HepG2 (cell line): ENCODE results near the gene NREP. TPM values are rescaled to one million over a fixed set of nuclear protein-coding genes. Genes with fewer than 3 reads are reported as not detected.

Source experiments
- CEBPB ChIP-seq: IDR thresholded peaks from 2 replicates; pipeline ENCODE4 v1.6.1; 2011; ENCODE audit warnings: low read depth, low read length, improper control_type of control experiment, borderline replicate concordance
- ELF3 ChIP-seq: IDR thresholded peaks from 2 replicates; pipeline ENCODE4 v1.6.1; 2016; ENCODE audit warnings: missing genetic modification reagents, missing compliant biosample characterization
- HHEX ChIP-seq: IDR thresholded peaks from 2 replicates; pipeline ENCODE4 v1.6.1; 2016; ENCODE audit warnings: control low read depth
- HOXA7 ChIP-seq: sonication (generic); formaldehyde crosslinking; IDR thresholded peaks from 2 replicates; pipeline ENCODE4 v1.8.1; 2022; ENCODE audit warnings: mild to moderate bottlenecking, missing genetic modification reagents, moderate library complexity
- KLF11 ChIP-seq: IDR thresholded peaks from 2 replicates; pipeline ENCODE4 v1.6.1; 2016; ENCODE audit warnings: missing compliant biosample characterization
- MED13 ChIP-seq: sonication (generic); formaldehyde crosslinking; IDR thresholded peaks from 2 replicates; pipeline ENCODE4 v1.5.0; 2020; ENCODE audit warnings: missing genetic modification reagents
- MED8 ChIP-seq: sonication (generic); formaldehyde crosslinking; IDR thresholded peaks from 2 replicates; pipeline ENCODE4 v1.8.1; 2023; ENCODE audit warnings: mild to moderate bottlenecking, missing genetic modification reagents; ENCODE audit not compliant: insufficient replicate concordance
- NFE2 ChIP-seq: sonication (generic); formaldehyde crosslinking; IDR thresholded peaks from 2 replicates; pipeline ENCODE4 v1.4.0; 2020; ENCODE audit warnings: missing genetic modification reagents
- NR2F2 ChIP-seq: IDR thresholded peaks from 2 replicates; pipeline ENCODE4 v1.6.1; 2012; ENCODE audit warnings: low read depth, inconsistent platforms, borderline replicate concordance
- SOX5 ChIP-seq: IDR thresholded peaks from 2 replicates; pipeline ENCODE4 v1.6.1; 2016; ENCODE audit warnings: borderline replicate concordance
- ZBTB38 ChIP-seq: sonication (generic); formaldehyde crosslinking; IDR thresholded peaks from 2 replicates; pipeline ENCODE4 v1.5.1; 2020; ENCODE audit warnings: mild to moderate bottlenecking, missing genetic modification reagents
- ZFYVE20 ChIP-seq: sonication (generic); formaldehyde crosslinking; IDR thresholded peaks from 2 replicates; pipeline ENCODE4 v1.8.0; 2023; ENCODE audit warnings: low read depth, mild to moderate bottlenecking, moderate library complexity, missing genetic modification reagents, borderline replicate concordance
- ZNF160 ChIP-seq: sonication (generic); formaldehyde crosslinking; IDR thresholded peaks from 2 replicates; pipeline ENCODE4 v1.8.0; 2022; ENCODE audit warnings: mild to moderate bottlenecking, inconsistent platforms, missing genetic modification reagents
- ZNF232 ChIP-seq: sonication (generic); formaldehyde crosslinking; IDR thresholded peaks from 2 replicates; pipeline ENCODE4 v1.4.0; 2020; ENCODE audit warnings: missing genetic modification reagents, borderline replicate concordance
- ZNF234 ChIP-seq: sonication (generic); formaldehyde crosslinking; conservative IDR thresholded peaks from 2 replicates; pipeline ENCODE4 v1.5.1; 2020; ENCODE audit warnings: mild to moderate bottlenecking, missing genetic modification reagents
- ZNF24 ChIP-seq: fragments of 450-650 bp; IDR thresholded peaks from 2 replicates; pipeline ENCODE4 v1.6.1; 2017; ENCODE audit warnings: antibody characterized with exemption, mild to moderate bottlenecking
- ZNF563 ChIP-seq: sonication (generic); formaldehyde crosslinking; IDR thresholded peaks from 2 replicates; pipeline ENCODE4 v1.8.0; 2022; ENCODE audit warnings: mild to moderate bottlenecking, moderate library complexity, missing genetic modification reagents
- ZNF605 ChIP-seq: sonication (generic); formaldehyde crosslinking; IDR thresholded peaks from 2 replicates; pipeline ENCODE4 v1.8.0; 2022; ENCODE audit warnings: mild to moderate bottlenecking, missing genetic modification reagents
- ZSCAN30 ChIP-seq: sonication (generic); formaldehyde crosslinking; IDR thresholded peaks from 2 replicates; pipeline ENCODE4 v1.5.0; 2020; ENCODE audit warnings: mild to moderate bottlenecking, missing genetic modification reagents
- polyA plus RNA-seq, 8 experiments: library from polyadenylated mRNA; depleted of rRNA in 3 of 8; stranded (reverse) in 7 of 8; unstranded in 1 of 8; fragments of >200 nt; fragmentation: Illumina TruSeq in 4 of 8; extraction: Trizol in 4 of 8; gene quantifications; 2 replicates each; pipeline versions ENCODE4 v1.2.1 to v1.2.3, GENCODE V29; 2011 to 2016; ENCODE audit warnings: low read depth in 4 of 8, missing spikeins in 1 of 8, mixed read lengths in 1 of 8; ENCODE audit not compliant: insufficient read depth in 1 of 8
- total RNA-seq, 5 experiments: library from RNA; depleted of rRNA; stranded (reverse); fragments of >200 nt; fragmentation: Illumina TruSeq; extraction: Trizol; gene quantifications; 2 replicates each; pipeline ENCODE4 v1.2.3, GENCODE V29; 2016; ENCODE audit warnings: low read depth in 1 of 5
- TF ChIP-seq, protein P1 (sequence below): sonication (generic); formaldehyde crosslinking; IDR thresholded peaks from 2 replicates; pipeline ENCODE4 v1.5.0; 2020; ENCODE audit warnings: mild to moderate bottlenecking, missing genetic modification reagents, borderline replicate concordance
- TF ChIP-seq, protein P2 (sequence below): sonication (generic); formaldehyde crosslinking; conservative IDR thresholded peaks from 2 replicates; pipeline ENCODE4 v1.8.0; 2022; ENCODE audit warnings: low read depth, missing genetic modification reagents
- TF ChIP-seq, protein P3 (sequence below): sonication (generic); formaldehyde crosslinking; IDR thresholded peaks from 2 replicates; pipeline ENCODE4 v1.8.1; 2022; ENCODE audit warnings: low read depth, mild to moderate bottlenecking, missing genetic modification reagents

Gene NREP
- total and polyA plus RNA-seq, 2 of the 13 experiments (the other 11 are each of a cell fraction or from before 2014, with no cell fraction given): 40.5 to 102 TPM

DNA sequence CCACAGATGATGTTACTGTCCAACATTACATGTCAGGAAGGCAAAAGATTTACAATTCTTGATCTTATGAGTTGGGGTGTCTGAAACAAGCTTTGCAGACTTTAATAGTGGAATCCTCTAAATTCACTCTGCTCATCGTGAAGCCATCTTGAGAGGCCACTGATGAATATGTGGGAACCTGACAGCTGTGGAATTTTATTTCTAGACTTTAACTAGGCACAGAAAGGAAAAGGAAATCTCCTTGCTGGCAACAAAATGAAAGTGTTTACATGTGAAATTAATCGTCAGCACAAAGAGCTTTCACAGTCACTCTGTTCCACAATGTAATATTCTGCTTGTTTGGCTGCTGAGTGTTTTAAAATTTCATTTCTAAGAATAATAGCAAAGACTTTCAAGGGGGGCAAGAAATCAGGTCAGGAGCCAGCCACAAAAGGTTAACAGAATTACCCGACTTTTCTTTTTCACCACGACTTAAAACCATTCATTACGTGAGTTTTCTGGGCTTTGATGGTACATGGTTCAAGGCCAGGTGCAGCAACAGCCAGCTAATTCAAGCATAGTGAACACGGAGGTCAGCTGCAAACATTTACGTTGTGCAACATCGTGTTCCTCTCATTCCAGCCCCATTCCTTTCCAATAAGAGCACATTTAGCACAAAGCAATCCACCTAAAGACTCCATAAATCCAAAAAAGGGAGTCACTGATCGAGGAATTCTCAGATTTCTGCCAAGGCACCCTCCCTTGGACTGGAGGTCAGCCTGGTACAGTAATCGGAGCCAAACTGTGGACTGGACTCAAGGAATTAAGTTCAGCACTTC lies 14.6 kb downstream of the NREP start (continued):
- TF ChIP-seq, protein P1, sequence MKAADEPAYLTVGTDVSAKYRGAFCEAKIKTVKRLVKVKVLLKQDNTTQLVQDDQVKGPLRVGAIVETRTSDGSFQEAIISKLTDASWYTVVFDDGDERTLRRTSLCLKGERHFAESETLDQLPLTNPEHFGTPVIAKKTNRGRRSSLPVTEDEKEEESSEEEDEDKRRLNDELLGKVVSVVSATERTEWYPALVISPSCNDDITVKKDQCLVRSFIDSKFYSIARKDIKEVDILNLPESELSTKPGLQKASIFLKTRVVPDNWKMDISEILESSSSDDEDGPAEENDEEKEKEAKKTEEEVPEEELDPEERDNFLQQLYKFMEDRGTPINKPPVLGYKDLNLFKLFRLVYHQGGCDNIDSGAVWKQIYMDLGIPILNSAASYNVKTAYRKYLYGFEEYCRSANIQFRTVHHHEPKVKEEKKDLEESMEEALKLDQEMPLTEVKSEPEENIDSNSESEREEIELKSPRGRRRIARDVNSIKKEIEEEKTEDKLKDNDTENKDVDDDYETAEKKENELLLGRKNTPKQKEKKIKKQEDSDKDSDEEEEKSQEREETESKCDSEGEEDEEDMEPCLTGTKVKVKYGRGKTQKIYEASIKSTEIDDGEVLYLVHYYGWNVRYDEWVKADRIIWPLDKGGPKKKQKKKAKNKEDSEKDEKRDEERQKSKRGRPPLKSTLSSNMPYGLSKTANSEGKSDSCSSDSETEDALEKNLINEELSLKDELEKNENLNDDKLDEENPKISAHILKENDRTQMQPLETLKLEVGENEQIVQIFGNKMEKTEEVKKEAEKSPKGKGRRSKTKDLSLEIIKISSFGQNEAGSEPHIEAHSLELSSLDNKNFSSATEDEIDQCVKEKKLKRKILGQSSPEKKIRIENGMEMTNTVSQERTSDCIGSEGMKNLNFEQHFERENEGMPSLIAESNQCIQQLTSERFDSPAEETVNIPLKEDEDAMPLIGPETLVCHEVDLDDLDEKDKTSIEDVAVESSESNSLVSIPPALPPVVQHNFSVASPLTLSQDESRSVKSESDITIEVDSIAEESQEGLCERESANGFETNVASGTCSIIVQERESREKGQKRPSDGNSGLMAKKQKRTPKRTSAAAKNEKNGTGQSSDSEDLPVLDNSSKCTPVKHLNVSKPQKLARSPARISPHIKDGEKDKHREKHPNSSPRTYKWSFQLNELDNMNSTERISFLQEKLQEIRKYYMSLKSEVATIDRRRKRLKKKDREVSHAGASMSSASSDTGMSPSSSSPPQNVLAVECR (CRISPR knock-in tag): peak; percentile 65; the same call in 1 of the 2 replicates
- TF ChIP-seq HHEX (CRISPR knock-in tag): peak; percentile 79
- TF ChIP-seq MED13 (CRISPR knock-in tag): peak; percentile 71; the same call in 1 of the 2 replicates
- TF ChIP-seq, protein P2, sequence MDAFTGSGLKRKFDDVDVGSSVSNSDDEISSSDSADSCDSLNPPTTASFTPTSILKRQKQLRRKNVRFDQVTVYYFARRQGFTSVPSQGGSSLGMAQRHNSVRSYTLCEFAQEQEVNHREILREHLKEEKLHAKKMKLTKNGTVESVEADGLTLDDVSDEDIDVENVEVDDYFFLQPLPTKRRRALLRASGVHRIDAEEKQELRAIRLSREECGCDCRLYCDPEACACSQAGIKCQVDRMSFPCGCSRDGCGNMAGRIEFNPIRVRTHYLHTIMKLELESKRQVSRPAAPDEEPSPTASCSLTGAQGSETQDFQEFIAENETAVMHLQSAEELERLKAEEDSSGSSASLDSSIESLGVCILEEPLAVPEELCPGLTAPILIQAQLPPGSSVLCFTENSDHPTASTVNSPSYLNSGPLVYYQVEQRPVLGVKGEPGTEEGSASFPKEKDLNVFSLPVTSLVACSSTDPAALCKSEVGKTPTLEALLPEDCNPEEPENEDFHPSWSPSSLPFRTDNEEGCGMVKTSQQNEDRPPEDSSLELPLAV (CRISPR knock-in tag): no peak
- TF ChIP-seq ELF3 (CRISPR knock-in tag): peak; percentile 72; the same call in 1 of the 2 replicates
- TF ChIP-seq NR2F2: peak; percentile 95
- no peak for TF ChIP-seq ZNF234
- no peak for TF ChIP-seq ZFYVE20
- TF ChIP-seq, protein P3, sequence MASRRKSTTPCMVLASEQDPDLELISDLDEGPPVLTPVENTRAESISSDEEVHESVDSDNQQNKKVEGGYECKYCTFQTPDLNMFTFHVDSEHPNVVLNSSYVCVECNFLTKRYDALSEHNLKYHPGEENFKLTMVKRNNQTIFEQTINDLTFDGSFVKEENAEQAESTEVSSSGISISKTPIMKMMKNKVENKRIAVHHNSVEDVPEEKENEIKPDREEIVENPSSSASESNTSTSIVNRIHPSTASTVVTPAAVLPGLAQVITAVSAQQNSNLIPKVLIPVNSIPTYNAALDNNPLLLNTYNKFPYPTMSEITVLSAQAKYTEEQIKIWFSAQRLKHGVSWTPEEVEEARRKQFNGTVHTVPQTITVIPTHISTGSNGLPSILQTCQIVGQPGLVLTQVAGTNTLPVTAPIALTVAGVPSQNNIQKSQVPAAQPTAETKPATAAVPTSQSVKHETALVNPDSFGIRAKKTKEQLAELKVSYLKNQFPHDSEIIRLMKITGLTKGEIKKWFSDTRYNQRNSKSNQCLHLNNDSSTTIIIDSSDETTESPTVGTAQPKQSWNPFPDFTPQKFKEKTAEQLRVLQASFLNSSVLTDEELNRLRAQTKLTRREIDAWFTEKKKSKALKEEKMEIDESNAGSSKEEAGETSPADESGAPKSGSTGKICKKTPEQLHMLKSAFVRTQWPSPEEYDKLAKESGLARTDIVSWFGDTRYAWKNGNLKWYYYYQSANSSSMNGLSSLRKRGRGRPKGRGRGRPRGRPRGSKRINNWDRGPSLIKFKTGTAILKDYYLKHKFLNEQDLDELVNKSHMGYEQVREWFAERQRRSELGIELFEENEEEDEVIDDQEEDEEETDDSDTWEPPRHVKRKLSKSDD (CRISPR knock-in tag): 0 out of 2 replicates have a peak, but pooled peaks have one; percentile 65
- no peak for TF ChIP-seq NFE2 (CRISPR knock-in tag)
- TF ChIP-seq HOXA7 (CRISPR knock-in tag): no peak
- TF ChIP-seq ZNF563: no peak
- TF ChIP-seq ZSCAN30 (CRISPR knock-in tag): no peak
- peak; percentile 59 for TF ChIP-seq MED8 (CRISPR knock-in tag)
- peak; percentile 46; the same call in 1 of the 2 replicates for TF ChIP-seq ZNF24
- TF ChIP-seq ZNF160: 0 out of 2 replicates have a peak, but pooled peaks have one; percentile 49
- TF ChIP-seq CEBPB: peak; percentile 99
- peak; percentile 91 for TF ChIP-seq SOX5 (CRISPR knock-in tag)
- no peak for TF ChIP-seq KLF11
- 0 out of 2 replicates have a peak, but pooled peaks have one; percentile 39 for TF ChIP-seq ZNF605 (CRISPR knock-in tag)
- TF ChIP-seq ZBTB38 (CRISPR knock-in tag): no peak
- TF ChIP-seq ZNF232 (CRISPR knock-in tag): peak; percentile 74
